Measurements from ENCODE around the gene ZNF780A.
A peak's percentile ranks its signal among the peaks of the same experiment; 100 is the strongest.
"Not testable (repeated sequence)": the region's sequence is repeated elsewhere in the genome, so short reads cannot be mapped to it uniquely, and the experiment has no call there.

ZNF780A gene

GRCh38 chr19:40090241-40091204 is at the start of gene ZNF780A:
TSS of gene ZNF780A (minus strand) at chr19:40090943. CDS start at chr19:40084753, 6,190 bp downstream.
- peak; percentile 86 for DNase-seq (ENCODE audit: low spot score)

DNA sequence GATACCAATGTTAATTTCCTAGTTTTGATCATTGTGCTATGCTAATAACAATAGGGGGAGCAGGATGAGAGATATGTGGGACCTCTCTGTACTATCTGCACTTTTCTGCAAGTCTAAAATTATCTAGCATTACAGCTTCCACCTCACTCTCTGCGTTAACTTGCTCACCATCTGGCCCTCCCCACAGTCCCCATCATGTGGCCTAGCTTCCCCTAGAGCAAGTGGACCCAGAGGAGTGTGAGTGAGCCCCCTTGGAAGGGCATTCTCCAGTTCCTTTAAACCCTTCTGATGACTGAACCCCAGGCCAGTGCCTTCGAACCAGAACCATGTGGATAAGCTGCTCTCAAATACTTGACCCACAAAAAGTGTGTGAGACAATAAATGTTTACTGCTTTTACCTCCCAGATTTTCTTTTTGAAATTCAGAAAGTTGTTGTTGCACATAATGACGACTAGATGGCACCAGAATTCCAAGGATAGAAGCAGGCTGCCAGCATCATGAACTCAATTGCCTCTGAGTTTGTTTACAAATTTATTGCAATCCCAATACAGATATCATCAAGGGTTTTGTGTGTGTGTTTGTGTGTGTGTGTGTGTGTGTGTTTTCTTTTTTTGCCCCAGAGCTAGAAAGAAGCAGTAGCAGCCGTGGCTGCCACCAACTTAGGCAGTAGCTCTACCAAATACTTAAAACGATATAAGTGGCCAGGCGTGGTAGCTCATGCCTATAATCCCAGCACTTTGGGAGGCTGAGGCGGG is 49.0 kb upstream of the ZNF780A start:
- peak; percentile 73 for DNase-seq (ENCODE audit: low spot score)

DNA sequence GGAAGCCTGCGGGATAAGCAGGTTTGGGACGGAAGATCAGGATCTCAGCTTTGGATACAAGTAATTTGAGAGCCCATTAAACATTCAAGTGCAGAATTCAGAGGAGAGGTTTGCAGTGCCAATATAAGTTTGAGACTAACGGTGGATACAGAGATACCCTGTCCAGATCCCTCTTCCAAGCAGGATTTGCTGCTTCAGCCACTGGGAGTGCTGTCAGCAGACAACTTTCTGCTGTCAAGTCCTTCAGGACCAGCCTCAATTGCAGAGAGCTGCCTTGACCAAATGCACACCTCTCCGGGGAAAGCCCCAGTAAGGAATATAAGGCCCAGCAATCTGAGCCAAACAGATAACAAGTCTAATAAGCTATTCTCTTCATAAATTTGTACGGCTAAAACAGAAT is 46.1 kb upstream of the ZNF780A start:
- DNase-seq (ENCODE audit: low spot score), result no peak

- DNase-seq (ENCODE audit: low spot score), result no peak
Measured at GRCh38 chr19:40134866-40135265, 44.1 kb upstream of the ZNF780A start.

DNA sequence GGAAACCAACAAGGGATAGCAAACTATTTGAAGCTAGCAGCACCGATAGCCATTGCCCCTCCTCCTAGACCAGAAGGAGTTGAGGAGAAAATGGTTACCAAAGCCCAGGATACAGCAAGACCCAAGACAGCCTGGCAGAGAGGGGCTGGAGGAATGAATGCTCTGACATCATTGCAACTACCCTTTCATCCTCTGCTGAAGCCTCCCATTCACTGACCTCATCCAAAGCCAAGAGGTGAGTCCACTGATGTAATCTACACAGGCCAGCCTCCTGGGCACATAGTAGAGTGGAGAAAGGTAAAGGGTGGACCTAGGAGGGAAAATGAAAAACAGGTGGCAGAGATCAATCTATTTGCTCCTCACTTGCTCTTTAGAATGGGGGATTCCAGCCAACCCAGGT is 42.7 kb upstream of the ZNF780A start:
- DNase-seq (ENCODE audit: low spot score), result no peak

GRCh38 chr19:40130013-40130412 is 39.3 kb upstream of the ZNF780A start:
- DNase-seq (ENCODE audit: low spot score), result no peak

DNA sequence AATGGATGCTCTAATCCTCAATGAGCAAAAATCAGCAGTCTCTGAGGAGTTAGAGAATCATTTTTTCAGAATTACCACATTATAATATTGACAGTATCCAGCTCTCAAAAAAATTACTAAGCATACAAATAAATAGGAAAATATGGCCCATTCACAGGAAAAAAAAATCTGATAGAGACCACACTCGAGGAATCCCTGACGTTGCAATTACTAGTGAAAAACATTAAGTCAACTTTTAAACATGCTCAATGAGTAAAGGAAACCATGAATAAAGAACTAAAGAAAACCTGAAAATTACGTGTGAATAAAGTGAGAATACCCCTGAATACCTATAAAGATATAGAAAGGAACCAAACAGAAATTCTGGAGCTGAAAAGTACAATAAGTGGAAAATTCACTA is 38.7 kb upstream of the ZNF780A start:
- no peak for DNase-seq (ENCODE audit: low spot score)

DNA sequence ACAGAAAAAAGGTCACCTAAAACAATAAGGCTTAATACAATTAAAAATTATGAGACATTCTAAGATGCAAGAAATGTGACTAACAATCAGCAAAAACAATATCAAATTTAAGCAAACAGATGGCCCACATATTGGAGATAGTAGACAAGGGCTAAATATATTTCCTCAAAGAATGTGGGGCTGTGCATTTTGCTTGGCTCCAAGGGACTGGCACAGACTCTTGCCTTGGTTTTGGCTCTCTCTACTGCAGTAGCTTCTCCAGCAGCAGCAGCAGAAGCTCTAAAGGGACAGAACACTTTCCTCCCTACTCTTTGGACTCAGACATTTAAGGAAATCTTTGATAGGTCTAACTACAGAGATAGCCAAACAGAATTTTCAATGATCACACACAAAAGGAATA is 38.2 kb upstream of the ZNF780A start:
- DNase-seq (ENCODE audit: low spot score), result no peak

DNA sequence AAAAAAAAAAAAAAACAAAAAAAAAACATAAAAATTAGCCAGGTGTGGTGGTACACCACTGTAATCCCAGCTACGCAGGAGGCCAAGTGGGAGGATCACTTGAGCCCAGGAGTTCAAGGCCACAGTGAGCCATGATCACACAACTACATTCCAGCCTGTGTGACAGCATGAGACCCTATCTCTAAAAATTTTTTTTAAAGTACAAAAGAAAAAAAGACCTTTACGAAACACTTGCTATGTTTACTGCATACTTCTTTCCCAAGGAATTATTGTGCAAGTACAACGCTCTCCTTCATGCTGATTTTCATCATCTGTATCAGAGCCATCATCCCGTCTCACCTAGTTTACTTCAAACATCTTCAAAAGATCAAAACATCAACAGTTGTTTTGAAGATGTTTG is 28.6 kb upstream of the ZNF780A start:
- no peak for DNase-seq (ENCODE audit: low spot score)

GRCh38 chr19:40118638-40119037 is 27.9 kb upstream of the ZNF780A start:
- DNase-seq (ENCODE audit: low spot score), result not testable (repeated sequence)

DNA sequence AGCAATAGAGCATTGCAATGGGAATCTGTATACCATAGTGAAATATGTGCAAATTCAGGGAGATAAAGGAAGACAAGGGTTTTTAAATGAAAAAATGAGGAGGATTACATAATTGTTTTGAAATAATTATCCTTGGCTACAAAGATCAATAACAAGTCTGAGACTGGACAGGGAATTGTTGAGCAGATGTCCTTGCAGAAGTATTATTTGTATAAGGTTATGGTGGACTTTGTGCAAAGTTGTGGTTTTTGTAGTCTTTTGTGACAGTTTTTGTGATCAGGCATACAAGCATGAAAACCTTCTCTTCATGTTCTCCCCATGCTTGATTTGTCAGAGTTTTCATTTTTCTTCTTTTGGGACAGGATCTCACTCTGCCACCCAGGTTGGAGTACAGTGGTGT is 25.3 kb upstream of the ZNF780A start:
- no peak for DNase-seq (ENCODE audit: low spot score)

- DNase-seq (ENCODE audit: low spot score), result not testable (repeated sequence)
Measured at GRCh38 chr19:40114119-40114518, 23.4 kb upstream of the ZNF780A start.

DNA sequence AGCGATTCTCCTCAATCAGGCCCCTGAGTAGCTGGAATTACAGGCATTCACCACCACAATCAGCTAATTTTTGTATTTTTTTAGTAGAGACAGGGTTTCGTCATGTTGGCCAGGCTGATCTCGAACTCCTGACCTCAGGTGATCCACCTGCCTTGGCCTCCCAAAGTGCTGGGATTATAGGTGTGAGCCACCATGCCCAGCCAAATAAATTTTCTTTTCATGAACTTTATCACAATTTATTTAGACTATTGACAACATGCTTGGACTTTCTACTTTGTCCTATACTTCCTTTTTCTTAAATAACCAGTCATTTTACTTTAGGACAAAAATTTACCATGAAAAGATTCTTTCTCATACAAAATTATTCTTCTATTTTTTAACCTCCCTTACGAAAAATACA is 21.5 kb upstream of the ZNF780A start:
- DNase-seq (ENCODE audit: low spot score), result not testable (repeated sequence)

GRCh38 chr19:40110570-40110969 is 19.8 kb upstream of the ZNF780A start:
- no peak for DNase-seq (ENCODE audit: low spot score)

DNA sequence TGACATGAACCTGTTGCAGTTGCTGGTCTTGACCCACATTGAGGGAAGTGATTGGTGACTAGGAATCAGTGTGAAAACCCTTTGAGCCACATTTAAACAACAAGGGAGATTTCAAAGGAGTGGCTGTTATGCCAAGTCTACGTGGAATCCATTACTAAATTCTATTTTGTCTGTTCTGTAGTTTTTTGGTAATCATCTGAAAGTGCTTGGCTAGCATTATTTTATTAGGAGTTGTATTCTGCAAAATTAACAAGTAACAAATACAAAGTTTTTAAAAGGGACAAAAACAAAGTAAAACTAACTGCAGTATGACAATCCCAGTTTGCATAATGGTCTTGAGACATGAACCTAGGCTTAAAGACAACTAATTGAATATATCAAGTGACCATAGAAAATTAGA is 14.0 kb upstream of the ZNF780A start:
- no peak for DNase-seq (ENCODE audit: low spot score)

DNA sequence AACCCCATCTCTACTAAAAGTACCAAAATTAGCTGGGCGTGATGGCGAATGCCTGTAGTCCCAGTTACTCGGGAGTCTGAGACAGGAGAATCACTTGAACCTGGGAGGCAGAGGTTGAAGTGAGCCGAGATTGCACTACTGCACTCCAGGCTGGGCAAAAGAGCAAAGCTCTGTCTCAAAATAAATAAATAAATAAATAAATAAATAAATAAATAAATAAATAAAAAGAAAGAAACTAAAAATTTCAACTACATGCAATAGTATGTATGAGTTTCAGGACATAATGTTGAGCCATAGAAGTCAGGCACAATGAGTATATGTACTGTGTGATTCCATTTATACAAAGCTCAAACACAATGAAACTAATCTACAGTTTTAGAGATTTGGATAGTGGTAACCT is 12.9 kb upstream of the ZNF780A start:
- DNase-seq (ENCODE audit: low spot score), result no peak

GRCh38 chr19:40101813-40102212 is 11.1 kb upstream of the ZNF780A start:
- no peak for DNase-seq (ENCODE audit: low spot score)

- no peak for DNase-seq (ENCODE audit: low spot score)
Measured at GRCh38 chr19:40093416-40093815, 2.7 kb upstream of the ZNF780A start.

DNA sequence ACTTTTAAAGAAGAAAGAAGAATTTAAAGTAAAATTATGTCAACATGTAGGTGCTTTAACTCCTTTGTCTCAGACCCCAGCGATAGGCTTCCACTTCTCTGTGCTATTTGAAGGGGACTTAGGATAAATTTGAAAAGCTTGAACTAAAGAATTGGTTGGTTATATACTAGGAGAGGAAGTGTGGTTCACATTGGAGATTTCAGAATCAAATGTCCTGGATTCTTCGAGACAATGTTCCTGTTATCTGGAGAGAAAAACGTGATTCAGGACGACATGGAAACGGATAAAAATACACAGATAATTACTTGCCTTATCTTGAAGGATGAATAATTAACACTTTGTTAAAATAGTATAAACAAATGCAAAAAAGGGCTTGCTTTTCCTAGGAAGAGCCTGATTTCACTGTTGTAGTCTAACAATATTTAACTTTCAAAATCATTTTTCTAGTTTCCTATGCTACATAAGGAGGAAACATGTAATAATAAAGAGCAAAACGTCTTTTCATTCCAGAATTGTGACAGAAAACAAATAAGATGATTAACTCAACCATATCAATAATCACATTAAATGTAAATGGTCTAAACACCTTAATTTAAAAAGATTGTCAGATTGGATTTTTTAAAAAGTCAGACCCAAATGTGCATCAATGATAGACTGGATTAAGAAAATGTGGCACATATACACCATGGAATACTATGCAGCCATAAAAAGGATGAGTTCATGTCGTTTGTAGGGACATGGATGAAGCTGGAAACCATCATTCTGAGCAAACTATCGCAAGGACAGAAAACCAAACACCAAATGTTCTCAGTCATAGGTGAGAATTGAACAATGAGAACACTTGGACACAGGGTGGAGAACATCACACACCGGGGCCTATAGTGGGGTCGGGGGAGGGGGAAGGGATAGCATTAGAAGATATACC is 724 bp upstream of the ZNF780A start:
- no peak for DNase-seq (ENCODE audit: low spot score)

- no peak for DNase-seq (ENCODE audit: low spot score)
Measured at GRCh38 chr19:40089462-40089861, 1.3 kb downstream of the ZNF780A start.

- no peak for DNase-seq (ENCODE audit: low spot score)
Measured at GRCh38 chr19:40088299-40089047, 2.3 kb downstream of the ZNF780A start.
